ENCODE results near the gene NT5DC2.

NT5DC2 gene

DNA sequence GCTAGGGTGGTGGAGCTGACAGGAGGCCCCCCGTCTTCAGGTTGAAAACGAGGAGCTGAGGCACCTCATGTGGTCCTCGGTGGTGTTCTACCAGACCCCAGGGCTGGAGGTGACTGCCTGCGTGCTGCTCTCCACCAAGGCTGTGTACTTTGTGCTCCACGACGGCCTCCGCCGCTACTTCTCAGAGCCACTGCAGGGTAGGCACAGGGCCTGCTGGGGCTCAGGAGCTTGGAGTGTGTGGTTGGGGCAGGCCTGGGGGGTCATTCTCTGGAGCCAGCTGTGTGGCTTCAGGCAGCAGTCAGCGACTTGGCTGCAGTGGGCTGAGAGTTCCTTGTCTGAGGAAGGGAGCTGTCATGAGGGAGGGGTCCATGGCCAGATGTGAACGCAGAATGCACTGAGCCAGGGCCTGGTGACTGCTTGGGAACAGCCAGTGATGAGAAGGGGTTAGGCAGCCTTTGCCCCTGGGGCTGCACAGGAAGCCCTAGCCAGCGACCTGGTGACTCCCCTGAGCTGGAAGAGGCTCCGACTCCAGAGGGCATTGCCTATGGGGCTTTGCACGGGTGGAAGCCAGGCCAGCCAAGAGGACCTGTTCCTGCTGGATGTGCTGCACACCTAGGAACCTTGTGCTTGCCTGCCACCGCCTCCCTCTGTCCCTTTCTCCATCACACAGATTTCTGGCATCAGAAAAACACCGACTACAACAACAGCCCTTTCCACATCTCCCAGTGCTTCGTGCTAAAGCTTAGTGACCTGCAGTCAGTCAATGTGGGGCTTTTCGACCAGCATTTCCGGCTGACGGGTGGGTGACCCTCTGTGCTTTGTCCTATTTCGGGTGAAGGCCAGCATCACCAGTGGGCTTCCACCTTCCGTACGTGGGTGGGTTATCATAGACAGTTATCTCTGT, 43.4 kb downstream of the NT5DC2 start:
- TF ChIP-seq, protein P1, sequence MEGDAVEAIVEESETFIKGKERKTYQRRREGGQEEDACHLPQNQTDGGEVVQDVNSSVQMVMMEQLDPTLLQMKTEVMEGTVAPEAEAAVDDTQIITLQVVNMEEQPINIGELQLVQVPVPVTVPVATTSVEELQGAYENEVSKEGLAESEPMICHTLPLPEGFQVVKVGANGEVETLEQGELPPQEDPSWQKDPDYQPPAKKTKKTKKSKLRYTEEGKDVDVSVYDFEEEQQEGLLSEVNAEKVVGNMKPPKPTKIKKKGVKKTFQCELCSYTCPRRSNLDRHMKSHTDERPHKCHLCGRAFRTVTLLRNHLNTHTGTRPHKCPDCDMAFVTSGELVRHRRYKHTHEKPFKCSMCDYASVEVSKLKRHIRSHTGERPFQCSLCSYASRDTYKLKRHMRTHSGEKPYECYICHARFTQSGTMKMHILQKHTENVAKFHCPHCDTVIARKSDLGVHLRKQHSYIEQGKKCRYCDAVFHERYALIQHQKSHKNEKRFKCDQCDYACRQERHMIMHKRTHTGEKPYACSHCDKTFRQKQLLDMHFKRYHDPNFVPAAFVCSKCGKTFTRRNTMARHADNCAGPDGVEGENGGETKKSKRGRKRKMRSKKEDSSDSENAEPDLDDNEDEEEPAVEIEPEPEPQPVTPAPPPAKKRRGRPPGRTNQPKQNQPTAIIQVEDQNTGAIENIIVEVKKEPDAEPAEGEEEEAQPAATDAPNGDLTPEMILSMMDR (IDR thresholded peaks at IDR 0.05; ENCODE audit: borderline replicate concordance, insufficient read depth, low read depth, low read length), result no peak
- no peak overlapping the region for H3K4me3 ChIP-seq (ENCODE audit: low read depth, low read length)

DNA sequence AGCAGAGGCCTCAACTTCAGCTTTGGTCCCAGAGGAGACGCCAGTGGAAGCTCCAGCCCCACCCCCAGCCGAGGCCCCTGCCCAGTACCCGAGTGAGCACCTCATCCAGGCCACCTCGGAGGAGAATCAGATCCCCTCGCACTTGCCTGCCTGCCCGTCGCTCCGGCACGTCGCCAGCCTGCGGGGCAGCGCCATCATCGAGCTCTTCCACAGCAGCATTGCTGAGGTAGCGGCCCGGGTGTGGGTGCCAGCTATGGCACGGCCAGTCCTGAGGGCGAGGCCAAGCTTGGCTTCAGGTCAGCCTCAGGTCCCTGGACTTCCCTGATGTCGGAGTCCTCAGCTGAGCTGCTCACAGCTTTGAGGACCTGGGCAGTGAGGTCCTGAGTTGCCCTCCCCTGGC, 44.2 kb downstream of the NT5DC2 start:
- TF ChIP-seq, protein P1 (IDR thresholded peaks at IDR 0.05; ENCODE audit: borderline replicate concordance, insufficient read depth, low read depth, low read length), result no peak
- no peak overlapping the region for H3K4me3 ChIP-seq (ENCODE audit: low read depth, low read length)

DNA sequence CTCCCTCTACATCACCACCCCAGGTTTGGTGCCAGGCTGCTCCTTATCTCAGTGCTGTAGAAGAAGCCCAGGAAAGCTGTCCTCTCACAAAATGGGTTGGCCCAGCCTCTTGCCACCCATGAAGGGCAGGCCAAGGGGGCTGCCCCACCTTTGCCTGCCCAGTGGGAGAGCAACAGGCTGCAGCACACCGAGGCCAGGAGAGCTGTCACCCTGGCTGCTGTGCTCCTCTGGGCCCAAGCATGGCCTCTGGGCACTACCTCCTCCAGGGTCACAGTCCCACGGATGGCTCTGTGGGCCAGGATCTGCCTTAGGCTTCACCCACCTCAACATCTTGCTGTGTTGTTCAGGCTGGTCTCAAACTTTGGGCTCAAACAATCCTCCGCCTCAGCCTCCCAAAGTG, 44.9 kb downstream of the NT5DC2 start:
- H3K4me3 ChIP-seq (ENCODE audit: low read depth, low read length), result no peak overlapping the region
- TF ChIP-seq, protein P1 (IDR thresholded peaks at IDR 0.05; ENCODE audit: borderline replicate concordance, insufficient read depth, low read depth, low read length), result no peak

DNA sequence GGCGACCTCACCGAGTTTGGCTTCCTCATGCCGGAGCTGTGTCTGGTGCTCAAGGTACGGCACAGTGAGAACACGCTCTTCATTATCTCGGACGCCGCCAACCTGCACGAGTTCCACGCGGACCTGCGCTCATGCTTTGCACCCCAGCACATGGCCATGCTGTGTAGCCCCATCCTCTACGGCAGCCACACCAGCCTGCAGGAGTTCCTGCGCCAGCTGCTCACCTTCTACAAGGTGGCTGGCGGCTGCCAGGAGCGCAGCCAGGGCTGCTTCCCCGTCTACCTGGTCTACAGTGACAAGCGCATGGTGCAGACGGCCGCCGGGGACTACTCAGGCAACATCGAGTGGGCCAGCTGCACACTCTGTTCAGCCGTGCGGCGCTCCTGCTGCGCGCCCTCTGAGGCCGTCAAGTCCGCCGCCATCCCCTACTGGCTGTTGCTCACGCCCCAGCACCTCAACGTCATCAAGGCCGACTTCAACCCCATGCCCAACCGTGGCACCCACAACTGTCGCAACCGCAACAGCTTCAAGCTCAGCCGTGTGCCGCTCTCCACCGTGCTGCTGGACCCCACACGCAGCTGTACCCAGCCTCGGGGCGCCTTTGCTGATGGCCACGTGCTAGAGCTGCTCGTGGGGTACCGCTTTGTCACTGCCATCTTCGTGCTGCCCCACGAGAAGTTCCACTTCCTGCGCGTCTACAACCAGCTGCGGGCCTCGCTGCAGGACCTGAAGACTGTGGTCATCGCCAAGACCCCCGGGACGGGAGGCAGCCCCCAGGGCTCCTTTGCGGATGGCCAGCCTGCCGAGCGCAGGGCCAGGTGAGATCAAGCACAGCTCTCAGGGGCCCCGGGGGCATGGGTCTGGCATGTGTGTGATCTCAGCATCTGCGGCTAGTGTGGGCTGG, 45.6 kb downstream of the NT5DC2 start:
- no peak overlapping the region for H3K4me3 ChIP-seq (ENCODE audit: low read depth, low read length)
- TF ChIP-seq, protein P1 (IDR thresholded peaks at IDR 0.05; ENCODE audit: borderline replicate concordance, insufficient read depth, low read depth, low read length), result no peak

DNA sequence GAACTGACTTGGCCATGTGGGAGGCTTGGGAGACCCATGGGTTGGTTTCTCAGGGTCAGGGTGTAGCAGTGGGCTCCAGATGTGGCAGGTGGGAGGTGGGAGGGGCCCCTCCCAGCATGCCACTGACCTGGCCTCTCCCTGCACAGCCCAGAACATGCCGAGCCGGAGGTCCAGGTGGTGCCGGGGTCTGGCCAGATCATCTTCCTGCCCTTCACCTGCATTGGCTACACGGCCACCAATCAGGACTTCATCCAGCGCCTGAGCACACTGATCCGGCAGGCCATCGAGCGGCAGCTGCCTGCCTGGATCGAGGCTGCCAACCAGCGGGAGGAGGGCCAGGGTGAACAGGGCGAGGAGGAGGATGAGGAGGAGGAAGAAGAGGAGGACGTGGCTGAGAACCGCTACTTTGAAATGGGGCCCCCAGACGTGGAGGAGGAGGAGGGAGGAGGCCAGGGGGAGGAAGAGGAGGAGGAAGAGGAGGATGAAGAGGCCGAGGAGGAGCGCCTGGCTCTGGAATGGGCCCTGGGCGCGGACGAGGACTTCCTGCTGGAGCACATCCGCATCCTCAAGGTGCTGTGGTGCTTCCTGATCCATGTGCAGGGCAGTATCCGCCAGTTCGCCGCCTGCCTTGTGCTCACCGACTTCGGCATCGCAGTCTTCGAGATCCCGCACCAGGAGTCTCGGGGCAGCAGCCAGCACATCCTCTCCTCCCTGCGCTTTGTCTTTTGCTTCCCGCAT, 46.4 kb downstream of the NT5DC2 start:
- TF ChIP-seq, protein P1 (IDR thresholded peaks at IDR 0.05; ENCODE audit: borderline replicate concordance, insufficient read depth, low read depth, low read length), result no peak
- H3K4me3 ChIP-seq (ENCODE audit: low read depth, low read length), result no peak overlapping the region

DNA sequence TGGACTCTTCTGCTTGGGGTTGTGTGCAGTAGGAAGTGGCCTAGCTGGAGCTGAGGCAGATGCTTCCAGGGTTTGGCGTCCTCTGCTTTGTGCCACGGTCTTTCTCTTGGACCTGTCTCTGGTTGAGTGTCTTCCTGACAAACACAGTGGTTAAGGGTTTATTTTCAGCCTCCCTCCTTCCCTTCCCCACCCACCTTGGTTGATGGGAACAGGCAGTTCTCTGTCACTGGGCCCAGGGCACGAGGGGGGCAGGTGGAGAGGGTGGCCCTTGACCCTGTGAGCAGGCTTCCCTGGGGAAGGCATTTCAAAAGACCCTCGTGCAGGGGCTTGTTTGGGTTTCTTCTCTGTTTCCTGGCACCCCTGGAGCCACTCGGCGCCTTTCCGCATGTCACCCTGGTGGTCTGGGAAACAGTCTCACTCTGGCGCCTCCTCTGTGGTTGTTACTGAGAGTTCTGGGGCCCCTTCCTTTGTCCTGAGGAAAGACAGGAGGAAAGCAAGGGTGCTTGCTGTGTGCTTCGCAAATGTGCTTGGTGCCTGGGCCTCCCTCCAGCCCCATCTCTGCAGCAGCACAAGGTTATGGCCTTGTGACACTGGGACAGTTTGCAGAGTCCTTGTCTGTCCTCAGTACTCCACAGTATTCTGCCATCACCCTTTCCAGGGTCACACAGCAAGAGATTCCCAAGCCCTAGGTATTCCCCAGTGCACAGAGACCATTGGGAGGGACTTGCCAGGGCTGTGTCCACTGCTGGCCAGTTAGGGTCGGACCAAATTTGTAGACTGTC, 48.8 kb downstream of the NT5DC2 start:
- TF ChIP-seq, protein P1 (IDR thresholded peaks at IDR 0.05; ENCODE audit: borderline replicate concordance, insufficient read depth, low read depth, low read length), result no peak

More for the DNA sequence above, 48.8 kb downstream of the NT5DC2 start:
- no peak overlapping the region for H3K4me3 ChIP-seq (ENCODE audit: low read depth, low read length)

Data from GM12875 (cell line).